Natural killer cell (primary cell): ENCODE measurements around the gene TERB1. TPM values are rescaled to one million over a fixed set of nuclear protein-coding genes. Genes with fewer than 3 reads are reported as not detected.

ENCODE experiments used
- ATAC-seq, 3 donors: fragments of 150-1000 bp in 2 of 3; fragments of 200-7000 bp in 1 of 3; cut with Tn5 transposase; 1 replicate in 1 of 3; 2 replicates in 2 of 3; pipeline ENCODE4 v1.10.0; 2021; ENCODE audit warnings: mild to moderate bottlenecking in 2 of 3, moderate library complexity in 2 of 3
- DNase-seq, 2 donors: peaks; one replicate each; pipeline versions ENCODE4 v3.0.0 to v3.0.0-alpha.2; 2013 to 2021; ENCODE audit warnings: mixed read lengths in 1 of 2
- H3K27ac ChIP-seq: one replicate; pipeline ENCODE4 v1.5.1; 2013; ENCODE audit warnings: mild to moderate bottlenecking, low read length
- H3K27me3 ChIP-seq: one replicate; pipeline ENCODE4 v1.6.1; 2013; ENCODE audit warnings: low read length; ENCODE audit not compliant: control insufficient read depth, insufficient read depth
- H3K36me3 ChIP-seq: one replicate; pipeline ENCODE4 v1.6.1; 2013; ENCODE audit warnings: low read length; ENCODE audit not compliant: control insufficient read depth, insufficient read depth
- H3K4me1 ChIP-seq: one replicate; pipeline ENCODE4 v1.6.1; 2013; ENCODE audit warnings: low read length; ENCODE audit not compliant: control insufficient read depth, insufficient read depth
- H3K4me3 ChIP-seq: one replicate; pipeline ENCODE4 v1.5.1; 2013; ENCODE audit warnings: low read length
- H3K9me3 ChIP-seq: one replicate; pipeline ENCODE4 v1.6.1; 2013; ENCODE audit warnings: low read length; ENCODE audit not compliant: control insufficient read depth, insufficient read depth
- H3K27ac Mint-ChIP-seq, 2 donors: one replicate each; pipeline ENCODE4 v1.8.0; 2022; ENCODE audit warnings: mild to moderate bottlenecking in 2 of 2, mixed read lengths in 2 of 2, moderate library complexity in 1 of 2
- H3K27me3 Mint-ChIP-seq, 2 donors: one replicate each; pipeline ENCODE4 v1.8.0; 2022; ENCODE audit warnings: low read depth in 2 of 2, mixed read lengths in 2 of 2
- H3K36me3 Mint-ChIP-seq: one replicate; pipeline ENCODE4 v1.8.0; 2022; ENCODE audit warnings: mixed read lengths
- H3K4me1 Mint-ChIP-seq, 2 donors: one replicate each; pipeline ENCODE4 v1.8.0; 2022; ENCODE audit warnings: mixed read lengths in 2 of 2
- H3K4me3 Mint-ChIP-seq: one replicate; pipeline ENCODE4 v1.8.0; 2022; ENCODE audit warnings: mild to moderate bottlenecking, moderate library complexity, mixed read lengths
- H3K9me3 Mint-ChIP-seq, 2 donors: one replicate each; pipeline ENCODE4 v1.8.0; 2022; ENCODE audit warnings: mixed read lengths in 2 of 2
- CTCF ChIP-seq: fragments of 200-600 bp; IDR thresholded peaks from one replicate; pipeline ENCODE4 v1.8.0; 2022; ENCODE audit warnings: antibody characterized with exemption
- WGBS: methylation state at CpG from one replicate; pipeline ENCODE4 v1.1.7; 2013; ENCODE audit warnings: missing lambda C conversion rate; ENCODE audit not compliant: insufficient coverage; 5-methylcytosine and 5-hydroxymethylcytosine counted together
- intact Hi-C: fragments of 100-400 bp; cut with micrococcal nuclease; formaldehyde crosslinking; loops from one replicate; pipeline ENCODE4 v1.14.2; 2022
- total RNA-seq, 4 donors: library from RNA; stranded (reverse); fragments of 120-200 nt in 1 of 4; gene quantifications; one replicate each; pipeline versions ENCODE4 v1.2.3 to v1.2.4, GENCODE V29; 2013 to 2022

The TERB1 gene
- total RNA-seq, 3 donors from 2014 or later (not counting 1 experiment from before 2014, with no cell fraction given), result 0.33 to 1.0 (median 0.66) TPM

- H3K9me3 ChIP-seq, result no peaks in the 10 kb centered on the region
- H3K27ac ChIP-seq, result no peak overlapping the region
- intact Hi-C loops, result no loop called here
- no peaks in the 10 kb centered on the region for H3K27me3 ChIP-seq
- DNase-seq (no peak), ATAC-seq (no peak)
- no peaks in the 10 kb centered on the region for H3K4me1 ChIP-seq
- H3K9me3 Mint-ChIP-seq, result no peaks in the 10 kb centered on the region
- H3K36me3 ChIP-seq, result peaks cover 33% of the 10 kb centered on the region
- 97% methylated on average over 3 of the region's 3 CpGs for WGBS
- H3K4me1 Mint-ChIP-seq, result no peaks in the 10 kb centered on the region
- no peak for TF ChIP-seq CTCF
- H3K27me3 Mint-ChIP-seq, result no peaks in the 10 kb centered on the region
- no peak overlapping the region for H3K27ac Mint-ChIP-seq
- H3K36me3 Mint-ChIP-seq, result peaks cover 13% of the 10 kb centered on the region
- no peak overlapping the region for H3K4me3 Mint-ChIP-seq
- H3K4me3 ChIP-seq, result no peak overlapping the region
Observed at GRCh38 chr16:66720766-66721165, 80.6 kb downstream of the TERB1 start.

GRCh38 chr16:66719246-66719645, 82.1 kb downstream of the TERB1 start:
- Mint-ChIP-seq H3K27ac (no peak overlapping the region), H3K4me3 (no peak overlapping the region), H3K36me3 (peaks cover 9% of the 10 kb centered on the region), H3K4me1 (no peaks in the 10 kb centered on the region), H3K9me3 (no peaks in the 10 kb centered on the region), H3K27me3 (no peaks in the 10 kb centered on the region)
- Histone ChIP-seq H3K27me3 (no peaks in the 10 kb centered on the region), H3K9me3 (no peaks in the 10 kb centered on the region), H3K4me1 (no peaks in the 10 kb centered on the region), H3K36me3 (peaks cover 24% of the 10 kb centered on the region), H3K4me3 (no peak overlapping the region), H3K27ac (no peak overlapping the region)
- DNase-seq, result no peak
- no peak for TF ChIP-seq CTCF
- 100% methylated on average over 2 of the region's 4 CpGs for WGBS
- no peak for ATAC-seq
- intact Hi-C loops, result no loop called here

GRCh38 chr16:66717776-66718175, 83.6 kb downstream of the TERB1 start:
- H3K27ac Mint-ChIP-seq, result no peak overlapping the region
- H3K4me1 Mint-ChIP-seq, result no peaks in the 10 kb centered on the region
- 100% methylated on average over 1 of the region's 4 CpGs for WGBS
- no peaks in the 10 kb centered on the region for H3K4me1 ChIP-seq
- no peaks in the 10 kb centered on the region for H3K27me3 ChIP-seq
- intact Hi-C loops, result no loop called here
- H3K36me3 Mint-ChIP-seq, result no peaks in the 10 kb centered on the region
- H3K9me3 Mint-ChIP-seq, result no peaks in the 10 kb centered on the region
- peaks cover 9% of the 10 kb centered on the region for H3K36me3 ChIP-seq
- H3K4me3 ChIP-seq, result no peak overlapping the region
- no peak overlapping the region for H3K4me3 Mint-ChIP-seq
- ATAC-seq (no peak), DNase-seq (no peak)
- no peaks in the 10 kb centered on the region for H3K9me3 ChIP-seq
- no peaks in the 10 kb centered on the region for H3K27me3 Mint-ChIP-seq
- TF ChIP-seq CTCF, result no peak
- H3K27ac ChIP-seq, result no peak overlapping the region

- no peaks in the 10 kb centered on the region for H3K36me3 Mint-ChIP-seq
Observed at GRCh38 chr16:66717112-66717675, 84.2 kb downstream of the TERB1 start.

More at GRCh38 chr16:66717112-66717675, 84.2 kb downstream of the TERB1 start:
- Mint-ChIP-seq H3K4me1 (no peaks in the 10 kb centered on the region), H3K9me3 (no peaks in the 10 kb centered on the region), H3K4me3 (no peak overlapping the region), H3K27ac (peak overlapping the region in 1 of 2 donors; percentile 27), H3K27me3 (no peaks in the 10 kb centered on the region)
- Histone ChIP-seq H3K36me3 (peaks cover 3% of the 10 kb centered on the region), H3K4me1 (no peaks in the 10 kb centered on the region), H3K27ac (no peak overlapping the region), H3K27me3 (no peaks in the 10 kb centered on the region), H3K9me3 (no peaks in the 10 kb centered on the region), H3K4me3 (no peak overlapping the region)
- intact Hi-C loops, result no loop called here
- no peak for TF ChIP-seq CTCF
- 86% methylated on average over 12 of the region's 12 CpGs for WGBS
- ATAC-seq, result peak in 1 of 3 donors; percentile 67
- peak in 1 of 2 donors; percentile 32 for DNase-seq
